ENCODE measurements around the gene TMEM233. TPM values are rescaled to one million over a fixed set of nuclear protein-coding genes. Genes with fewer than 3 reads are reported as not detected.
"Not testable (repeated sequence)": the region's sequence is repeated elsewhere in the genome, so short reads cannot be mapped to it uniquely, and the experiment has no call there.

The TMEM233 gene
- total RNA-seq, 2 donors from 2014 or later, result not detected

GRCh38 chr12:119615518-119616475, 22.2 kb downstream of the TMEM233 start:
- Histone ChIP-seq H3K4me3 (ENCODE audit: low read length) (no peak overlapping the region), H3K36me3 (ENCODE audit: control insufficient read depth, insufficient read depth, low read length) (no peaks in the 10 kb centered on the region), H3K9me3 (ENCODE audit: control insufficient read depth, low read length) (peaks cover 16% of the 10 kb centered on the region), H3K9ac (ENCODE audit: extremely low read depth, low read length, poor library complexity, severe bottlenecking) (no peak overlapping the region), H3K27ac (ENCODE audit: low read depth, low read length) (no peak overlapping the region), H3K27me3 (ENCODE audit: control insufficient read depth, insufficient read depth, low read length, poor library complexity, severe bottlenecking) (no peaks in the 10 kb centered on the region), H3K4me1 (ENCODE audit: control insufficient read depth, insufficient read depth, low read length) (no peaks in the 10 kb centered on the region)
- no peak for DNase-seq
- Mint-ChIP-seq H3K9me3 (peaks cover 29% of the 10 kb centered on the region), H3K36me3 (ENCODE audit: low read depth) (no peaks in the 10 kb centered on the region), H3K27me3 (ENCODE audit: insufficient read depth) (peaks cover 23% of the 10 kb centered on the region), H3K4me3 (no peak overlapping the region), H3K4me1 (no peaks in the 10 kb centered on the region), H3K27ac (no peak overlapping the region)
- no peak for TF ChIP-seq CTCF (conservative IDR thresholded peaks at IDR 0.05)
- WGBS, 2 experiments (ENCODE audit: insufficient coverage in 1 of 2, insufficient read length in 1 of 2), result 88 to 92% methylated on average over 4 to 9 of the region's 9 CpGs

DNA sequence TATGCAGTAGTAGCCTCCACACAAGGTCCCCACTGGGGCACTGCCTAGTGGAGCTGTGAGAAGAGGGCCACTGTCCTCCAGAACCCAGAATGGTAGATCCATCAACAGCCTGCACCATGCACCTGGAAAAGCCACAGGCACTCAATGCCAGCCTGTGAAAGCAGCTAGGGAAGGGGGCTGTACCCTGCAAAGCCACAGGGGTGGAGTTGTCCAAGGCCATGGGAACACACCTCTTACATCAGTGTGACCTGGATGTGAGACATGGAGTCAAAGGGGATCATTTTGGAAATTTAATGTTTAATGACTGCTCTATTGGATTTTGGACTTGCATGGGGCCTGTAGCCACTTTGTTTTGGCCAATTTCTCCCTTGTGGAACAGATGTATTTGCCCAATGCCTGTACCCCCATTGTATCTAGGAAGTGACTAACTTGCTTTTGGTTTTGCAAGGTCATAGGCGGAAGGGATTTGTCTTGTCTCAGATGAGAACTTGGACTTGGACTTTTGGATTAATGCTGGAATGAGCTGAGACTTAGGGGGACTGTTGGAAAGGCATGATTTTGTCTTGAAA, 24.8 kb downstream of the TMEM233 start:
- WGBS, 2 experiments (ENCODE audit: insufficient coverage in 1 of 2, insufficient read length in 1 of 2), result 83 to 93% methylated on average over 1 of the region's 1 CpG
- not testable (repeated sequence) for H3K27ac Mint-ChIP-seq; H3K4me1 ChIP-seq (ENCODE audit: control insufficient read depth, insufficient read depth, low read length); H3K36me3 ChIP-seq (ENCODE audit: control insufficient read depth, insufficient read depth, low read length); H3K9ac ChIP-seq (ENCODE audit: extremely low read depth, low read length, poor library complexity, severe bottlenecking); H3K4me3 ChIP-seq (ENCODE audit: low read length); H3K4me3 Mint-ChIP-seq; H3K36me3 Mint-ChIP-seq (ENCODE audit: low read depth); DNase-seq; H3K27ac ChIP-seq (ENCODE audit: low read depth, low read length); H3K4me1 Mint-ChIP-seq
- Mint-ChIP-seq H3K9me3 (peaks cover 25% of the 10 kb centered on the region), H3K27me3 (ENCODE audit: insufficient read depth) (peaks cover 38% of the 10 kb centered on the region)
- Histone ChIP-seq H3K9me3 (ENCODE audit: control insufficient read depth, low read length) (peaks cover 16% of the 10 kb centered on the region), H3K27me3 (ENCODE audit: control insufficient read depth, insufficient read depth, low read length, poor library complexity, severe bottlenecking) (peaks cover 17% of the 10 kb centered on the region)

DNA sequence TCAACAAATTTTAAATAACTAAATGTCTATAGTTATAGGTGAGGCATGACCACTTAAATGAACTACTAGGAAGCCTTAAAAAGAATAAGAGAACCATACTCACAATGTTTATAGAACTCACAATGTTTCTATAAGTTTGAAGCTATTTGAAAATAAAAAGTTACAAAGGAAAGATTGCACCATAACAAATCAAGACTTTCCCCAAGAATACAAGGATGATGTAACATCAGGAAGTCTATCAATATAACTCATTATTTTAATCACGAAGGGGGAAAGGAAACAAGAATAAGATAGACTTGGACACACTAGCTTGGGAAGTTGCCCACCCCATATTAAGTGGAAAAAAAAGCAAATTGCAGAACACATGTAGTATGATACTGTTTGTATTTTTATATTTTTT, 26.9 kb downstream of the TMEM233 start:
- Mint-ChIP-seq H3K36me3 (ENCODE audit: low read depth) (no peaks in the 10 kb centered on the region), H3K4me3 (no peak overlapping the region), H3K27me3 (ENCODE audit: insufficient read depth) (peaks cover 38% of the 10 kb centered on the region), H3K9me3 (peaks cover 25% of the 10 kb centered on the region), H3K4me1 (no peaks in the 10 kb centered on the region), H3K27ac (no peak overlapping the region)
- H3K9ac ChIP-seq (ENCODE audit: extremely low read depth, low read length, poor library complexity, severe bottlenecking), result no peak overlapping the region
- no peaks in the 10 kb centered on the region for H3K36me3 ChIP-seq (ENCODE audit: control insufficient read depth, insufficient read depth, low read length)
- H3K4me3 ChIP-seq (ENCODE audit: low read length), result no peak overlapping the region
- H3K4me1 ChIP-seq (ENCODE audit: control insufficient read depth, insufficient read depth, low read length), result no peaks in the 10 kb centered on the region
- no CpG with 5 or more reads among the region's 1 CpG for WGBS, 2 experiments (ENCODE audit: insufficient coverage in 1 of 2, insufficient read length in 1 of 2)
- no peak for DNase-seq
- TF ChIP-seq CTCF (conservative IDR thresholded peaks at IDR 0.05), result no peak
- H3K27ac ChIP-seq (ENCODE audit: low read depth, low read length), result no peak overlapping the region
- peaks cover 22% of the 10 kb centered on the region for H3K27me3 ChIP-seq (ENCODE audit: control insufficient read depth, insufficient read depth, low read length, poor library complexity, severe bottlenecking)
- H3K9me3 ChIP-seq (ENCODE audit: control insufficient read depth, low read length), result peaks cover 16% of the 10 kb centered on the region

All from endodermal cell (in vitro differentiated cells).